Mononuclear cell (primary cell): Measurements from ENCODE around the gene MCRIP2. TPM values are rescaled to one million over a fixed set of nuclear protein-coding genes. Genes with fewer than 3 reads are reported as not detected.

Experiments
- H3K27me3 ChIP-seq: 2 replicates; pipeline ENCODE4 v1.6.0; 2011; ENCODE audit warnings: low read length, control low read depth; ENCODE audit not compliant: insufficient read depth
- H3K4me1 ChIP-seq: 2 replicates; pipeline ENCODE4 v1.5.1; 2011; ENCODE audit warnings: mild to moderate bottlenecking, low read length, control low read depth; ENCODE audit not compliant: insufficient read depth
- H3K4me3 ChIP-seq: 2 replicates; pipeline ENCODE4 v1.5.1; 2011; ENCODE audit warnings: mild to moderate bottlenecking, low read length, moderate library complexity
- H3K9me3 ChIP-seq: 2 replicates; pipeline ENCODE4 v1.5.1; 2011; ENCODE audit warnings: low read depth, mild to moderate bottlenecking, control low read depth, low read length
- total RNA-seq: library from RNA; depleted of rRNA; stranded (reverse); fragments of >200 nt; gene quantifications from one replicate; pipeline ENCODE4 v1.2.3, GENCODE V29; 2012

MCRIP2 gene
- total RNA-seq, 1 donor: 18.5 TPM

DNA sequence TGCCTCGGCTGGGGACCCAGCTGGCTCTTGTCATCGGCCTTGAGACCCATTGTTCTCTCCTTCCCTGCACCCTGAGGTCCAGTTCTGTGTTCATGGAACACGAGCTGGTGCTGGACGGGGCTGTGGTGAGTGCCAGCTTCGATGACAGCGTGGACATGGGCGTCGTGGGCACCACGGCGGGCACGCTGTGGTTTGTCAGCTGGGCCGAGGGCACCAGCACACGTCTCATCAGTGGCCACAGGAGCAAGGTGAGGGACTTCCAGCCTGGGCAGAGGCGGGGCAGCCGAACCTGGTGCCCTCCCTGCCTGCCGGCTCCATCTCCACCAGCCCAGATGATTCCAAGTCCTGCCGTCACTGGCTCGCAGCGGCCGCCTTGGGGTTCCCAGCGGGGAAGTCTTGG lies 21.0 kb downstream of the MCRIP2 start:
- H3K4me3 ChIP-seq: no peak overlapping the region
- no peaks in the 10 kb centered on the region for H3K27me3 ChIP-seq
- H3K9me3 ChIP-seq: no peaks in the 10 kb centered on the region
- H3K4me1 ChIP-seq: peaks cover 18% of the 10 kb centered on the region

DNA sequence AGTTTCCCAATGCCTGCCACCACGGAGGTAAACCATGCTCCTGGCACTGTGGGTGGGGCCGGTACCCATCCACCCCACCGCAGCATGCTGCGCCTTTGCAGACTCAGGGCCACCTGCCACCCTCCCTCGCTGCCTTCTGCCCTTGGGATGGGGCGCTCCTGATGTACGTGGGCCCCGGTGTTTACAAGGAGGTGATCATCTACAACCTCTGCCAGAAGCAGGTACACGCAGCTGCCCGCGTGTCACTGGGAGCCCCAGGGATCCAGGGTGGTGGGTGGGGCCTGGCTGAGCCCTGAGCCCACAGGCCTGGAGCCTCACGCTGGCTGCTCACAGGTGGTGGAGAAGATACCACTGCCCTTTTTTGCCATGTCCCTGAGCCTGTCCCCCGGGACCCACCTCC lies 24.9 kb downstream of the MCRIP2 start:
- no peaks in the 10 kb centered on the region for H3K9me3 ChIP-seq
- H3K27me3 ChIP-seq: no peaks in the 10 kb centered on the region
- H3K4me1 ChIP-seq: peaks cover 16% of the 10 kb centered on the region
- H3K4me3 ChIP-seq: no peak overlapping the region

DNA sequence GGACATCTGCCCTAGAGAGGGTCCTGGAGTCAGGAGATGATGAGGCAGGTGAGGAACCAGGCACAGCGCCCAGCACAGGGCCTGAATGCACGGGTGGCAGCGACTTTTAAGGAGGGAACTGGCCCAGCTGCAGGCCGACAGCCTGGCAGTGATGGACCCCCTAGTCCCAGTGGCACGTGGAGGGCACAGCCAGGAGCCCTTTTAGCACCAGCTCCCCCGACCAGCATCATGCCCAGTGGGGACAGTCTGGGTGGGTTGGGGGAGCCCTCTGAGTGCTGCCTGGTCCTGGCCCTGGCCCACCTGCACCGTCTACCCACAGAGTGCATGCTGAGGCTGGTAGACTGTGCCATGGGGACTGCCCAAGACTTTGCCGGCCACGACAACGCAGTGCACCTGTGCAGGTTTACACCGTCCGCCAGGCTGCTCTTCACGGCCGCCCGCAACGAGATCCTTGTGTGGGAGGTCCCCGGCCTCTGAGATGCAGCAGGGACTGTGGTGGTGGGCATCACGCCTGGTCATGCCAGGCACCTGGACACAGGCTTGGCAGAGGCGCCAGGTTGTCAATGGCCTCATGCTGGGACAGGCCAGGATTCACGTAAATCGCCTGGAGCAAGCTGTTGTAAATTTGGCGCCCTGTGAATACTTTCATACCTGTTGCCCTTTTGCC lies 25.6 kb downstream of the MCRIP2 start:
- Histone ChIP-seq H3K4me3 (no peak overlapping the region), H3K4me1 (peaks cover 16% of the 10 kb centered on the region), H3K9me3 (no peaks in the 10 kb centered on the region), H3K27me3 (no peaks in the 10 kb centered on the region)

- H3K4me1 ChIP-seq: peaks cover 16% of the 10 kb centered on the region
- H3K4me3 ChIP-seq: peak within 1 kb of the TSS; percentile 65
- no peaks in the 10 kb centered on the region for H3K27me3 ChIP-seq
Measured at GRCh38 chr16:667780-668518, 26.3 kb downstream of the MCRIP2 start, which contains the start of gene RHOT2. RHOT2 (plus strand) TSS chr16:668132; CDS start chr16:668200, 68 bp downstream.

DNA sequence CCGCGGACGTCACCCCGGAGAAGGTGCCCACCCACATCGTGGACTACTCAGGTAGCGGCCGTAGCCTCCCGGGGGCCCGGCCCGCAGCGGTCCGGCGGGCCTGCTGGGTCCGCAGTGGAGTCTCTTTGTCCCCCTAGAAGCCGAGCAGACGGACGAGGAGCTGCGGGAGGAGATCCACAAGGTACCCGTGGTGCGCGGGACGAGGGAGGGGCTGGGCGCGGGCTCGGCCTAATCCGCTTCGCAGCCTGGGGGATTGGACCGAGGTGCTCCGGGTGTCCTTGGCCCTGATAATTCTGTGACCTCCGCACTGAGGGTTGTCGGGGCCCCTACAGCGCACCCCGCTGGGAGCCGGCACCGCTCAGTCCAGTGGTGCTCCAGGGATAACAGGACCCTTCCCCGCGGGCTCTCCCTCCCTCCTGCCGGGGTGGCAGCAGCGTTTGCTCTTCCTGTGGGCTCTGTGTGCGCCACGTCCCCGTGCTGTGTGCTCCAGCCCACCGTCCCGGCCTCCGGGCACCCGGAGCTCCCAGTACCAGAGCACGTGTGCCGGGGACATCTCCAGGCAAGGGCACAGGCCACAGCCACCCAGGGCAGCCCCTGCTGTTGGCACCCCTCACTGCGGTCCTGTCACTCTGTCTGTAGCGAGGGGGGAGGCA lies 27.0 kb downstream of the MCRIP2 start:
- Histone ChIP-seq H3K4me1 (peaks cover 16% of the 10 kb centered on the region), H3K9me3 (no peaks in the 10 kb centered on the region), H3K27me3 (no peaks in the 10 kb centered on the region), H3K4me3 (peak overlapping the region; percentile 65)

More at GRCh38 chr16:667780-668518, 26.3 kb downstream of the MCRIP2 start, which contains the start of gene RHOT2:
- H3K9me3 ChIP-seq: no peaks in the 10 kb centered on the region

DNA sequence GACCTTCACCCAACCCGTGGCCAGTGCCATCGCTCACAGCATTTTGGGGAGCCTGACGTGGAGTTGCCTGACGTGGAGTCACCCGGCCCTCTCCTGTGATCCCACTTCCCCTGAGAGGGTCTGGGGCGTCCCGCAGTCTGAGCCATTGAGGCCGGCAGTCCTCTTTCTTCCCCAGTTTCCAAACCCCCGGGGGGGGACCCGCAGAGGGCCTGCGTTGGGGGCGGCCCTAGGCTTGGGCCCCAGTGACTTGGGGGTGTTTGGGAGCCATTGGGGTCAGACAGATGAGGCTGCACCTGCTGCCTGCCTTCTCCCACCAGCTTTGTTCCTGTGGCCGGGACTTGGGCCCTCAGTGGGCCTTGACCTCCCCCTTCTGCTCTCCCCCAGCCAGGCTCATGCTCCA lies 28.0 kb downstream of the MCRIP2 start:
- H3K27me3 ChIP-seq: no peaks in the 10 kb centered on the region
- peaks cover 17% of the 10 kb centered on the region for H3K4me1 ChIP-seq
- no peaks in the 10 kb centered on the region for H3K9me3 ChIP-seq
- H3K4me3 ChIP-seq: no peak overlapping the region

DNA sequence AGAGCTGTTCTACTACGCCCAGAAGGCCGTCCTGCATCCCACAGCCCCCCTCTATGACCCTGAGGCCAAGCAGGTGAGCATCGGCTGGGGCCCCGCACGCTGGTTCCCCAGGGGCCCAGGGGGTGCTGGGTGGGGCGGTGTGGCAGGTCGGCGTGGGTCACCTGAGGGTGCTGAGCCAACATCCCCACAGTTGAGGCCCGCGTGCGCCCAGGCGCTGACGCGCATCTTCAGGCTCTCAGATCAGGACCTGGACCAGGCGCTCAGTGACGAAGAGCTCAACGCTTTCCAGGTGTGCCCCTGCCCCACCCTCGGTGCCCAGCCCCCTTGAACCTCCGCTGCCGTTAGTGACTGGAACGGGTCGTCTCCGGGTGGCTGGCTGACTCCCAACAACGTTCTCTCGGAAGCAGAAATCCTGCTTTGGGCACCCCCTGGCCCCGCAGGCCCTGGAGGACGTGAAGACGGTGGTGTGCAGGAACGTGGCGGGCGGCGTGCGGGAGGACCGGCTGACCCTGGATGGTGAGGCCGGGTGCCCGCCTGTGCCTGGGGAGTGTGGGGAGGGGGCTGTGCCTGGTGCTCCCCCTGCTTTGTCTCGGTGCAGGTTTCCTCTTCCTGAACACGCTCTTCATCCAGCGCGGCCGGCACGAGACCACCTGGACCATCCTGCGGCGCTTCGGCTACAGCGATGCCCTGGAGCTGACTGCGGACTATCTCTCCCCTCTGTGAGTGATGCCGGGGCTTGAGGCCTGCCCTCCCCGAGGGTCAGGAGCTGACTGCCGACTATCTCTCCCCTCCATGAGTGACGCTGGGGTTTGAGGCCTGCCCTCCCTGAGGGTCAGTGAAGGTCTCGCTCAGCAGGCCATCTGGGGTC lies 29.1 kb downstream of the MCRIP2 start:
- Histone ChIP-seq H3K4me1 (peaks cover 24% of the 10 kb centered on the region), H3K4me3 (no peak overlapping the region), H3K27me3 (no peaks in the 10 kb centered on the region), H3K9me3 (no peaks in the 10 kb centered on the region)

- Histone ChIP-seq H3K9me3 (no peaks in the 10 kb centered on the region), H3K27me3 (no peaks in the 10 kb centered on the region), H3K4me3 (no peak overlapping the region), H3K4me1 (peaks cover 24% of the 10 kb centered on the region)
Measured at GRCh38 chr16:671353-672131, 29.9 kb downstream of the MCRIP2 start.

DNA sequence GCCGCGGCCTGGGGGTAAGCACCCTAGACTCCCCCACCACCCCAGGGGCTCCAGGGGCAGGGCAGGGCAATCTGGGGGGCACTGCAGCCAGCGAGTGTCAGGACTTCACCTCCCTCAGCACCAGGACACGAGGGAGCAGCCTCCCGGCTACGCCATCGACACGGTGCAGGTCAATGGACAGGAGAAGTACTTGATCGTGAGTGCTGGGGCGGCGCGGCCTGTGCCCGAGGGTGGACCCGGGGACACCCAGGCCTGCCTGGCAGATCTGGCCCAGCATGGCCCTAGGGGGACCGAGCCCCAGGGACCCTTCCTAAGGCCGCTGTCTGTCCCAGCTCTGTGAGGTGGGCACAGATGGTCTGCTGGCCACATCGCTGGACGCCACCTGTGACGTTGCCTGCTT lies 30.7 kb downstream of the MCRIP2 start:
- peaks cover 20% of the 10 kb centered on the region for H3K4me1 ChIP-seq
- no peaks in the 10 kb centered on the region for H3K27me3 ChIP-seq
- no peaks in the 10 kb centered on the region for H3K9me3 ChIP-seq
- H3K4me3 ChIP-seq: no peak overlapping the region

DNA sequence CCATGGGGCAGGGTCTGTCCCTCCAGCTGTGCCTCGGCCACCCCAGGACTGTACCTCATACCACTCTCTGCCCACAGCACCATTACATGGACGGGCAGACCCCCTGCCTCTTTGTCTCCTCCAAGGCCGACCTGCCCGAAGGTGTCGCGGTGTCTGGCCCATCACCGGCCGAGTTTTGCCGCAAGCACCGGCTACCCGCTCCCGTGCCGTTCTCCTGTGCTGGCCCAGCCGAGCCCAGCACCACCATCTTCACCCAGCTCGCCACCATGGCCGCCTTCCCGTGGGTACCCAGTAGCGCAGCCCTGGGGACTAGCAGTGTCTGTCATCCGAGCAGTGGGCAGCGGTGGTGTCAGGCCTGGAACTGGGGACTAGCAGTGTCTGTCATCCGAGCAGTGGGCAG lies 31.2 kb downstream of the MCRIP2 start:
- Histone ChIP-seq H3K9me3 (no peaks in the 10 kb centered on the region), H3K27me3 (no peaks in the 10 kb centered on the region), H3K4me3 (no peak overlapping the region), H3K4me1 (peaks cover 16% of the 10 kb centered on the region)

- peaks cover 14% of the 10 kb centered on the region for H3K4me1 ChIP-seq
- H3K4me3 ChIP-seq: no peak overlapping the region
- no peaks in the 10 kb centered on the region for H3K9me3 ChIP-seq
- H3K27me3 ChIP-seq: no peaks in the 10 kb centered on the region
Measured at GRCh38 chr16:673399-673991, 31.9 kb downstream of the MCRIP2 start.

GRCh38 chr16:674214-674881 lies 32.7 kb downstream of the MCRIP2 start:
- H3K4me1 ChIP-seq: peaks cover 13% of the 10 kb centered on the region
- H3K27me3 ChIP-seq: no peaks in the 10 kb centered on the region
- no peaks in the 10 kb centered on the region for H3K9me3 ChIP-seq
- H3K4me3 ChIP-seq: no peak overlapping the region
